GM20000 (cell line): Measurements from ENCODE around the gene FCER1G.

Experiments used
- DNase-seq: peaks from one replicate; pipeline ENCODE4 v3.0.0; 2012; ENCODE audit warnings: low spot score
- CTCF ChIP-seq: IDR thresholded peaks from 2 replicates; pipeline ENCODE4 v1.5.1; 2012; ENCODE audit warnings: mild to moderate bottlenecking, control low read depth; ENCODE audit errors: extremely low read depth, missing control alignments

The FCER1G gene

GRCh38 chr1:161177936-161178244 is 37.2 kb upstream of the FCER1G start:
- no peak for TF ChIP-seq CTCF
- no peak for DNase-seq

- TF ChIP-seq CTCF = no peak
- no peak for DNase-seq
Observed at GRCh38 chr1:161179698-161180097, 35.4 kb upstream of the FCER1G start.

GRCh38 chr1:161180639-161181038 is 34.5 kb upstream of the FCER1G start:
- DNase-seq = no peak
- no peak for TF ChIP-seq CTCF

GRCh38 chr1:161182214-161182613 is 32.9 kb upstream of the FCER1G start:
- no peak for TF ChIP-seq CTCF
- DNase-seq = peak; percentile 52

- TF ChIP-seq CTCF = no peak
- DNase-seq = peak; percentile 89
Observed at GRCh38 chr1:161185282-161185682, 29.8 kb upstream of the FCER1G start.

GRCh38 chr1:161185732-161186311 is 29.3 kb upstream of the FCER1G start:
- no peak for TF ChIP-seq CTCF
- peak; percentile 44 for DNase-seq

- DNase-seq = no peak
- TF ChIP-seq CTCF = no peak
Observed at GRCh38 chr1:161187311-161187710, 27.8 kb upstream of the FCER1G start.
